Testis (tissue), 3 donors: ENCODE data around the gene RGS11. TPM values are rescaled to one million over a fixed set of nuclear protein-coding genes. Genes with fewer than 3 reads are reported as not detected.

Source experiments
- DNase-seq: peaks from one replicate; pipeline ENCODE4 v3.0.0-alpha.2; 2019
- H3K27ac ChIP-seq, 2 donors: fragments of 200-600 bp; sonication (generic); one replicate each; pipeline ENCODE4 v1.5.1; 2019
- H3K27me3 ChIP-seq: fragments of 200-600 bp; sonication (generic); one replicate; pipeline ENCODE4 v1.5.1; 2019
- H3K36me3 ChIP-seq: fragments of 200-600 bp; sonication (generic); one replicate; pipeline ENCODE4 v1.5.1; 2017; ENCODE audit warnings: low read depth; ENCODE audit errors: missing control alignments
- H3K4me1 ChIP-seq: fragments of 200-600 bp; sonication (generic); one replicate; pipeline ENCODE4 v1.5.1; 2019
- H3K4me3 ChIP-seq, 2 donors: fragments of 200-600 bp; sonication (generic); one replicate each; pipeline ENCODE4 v1.5.1; 2017 to 2019
- H3K9me3 ChIP-seq: fragments of 200-600 bp; sonication (generic); one replicate; pipeline ENCODE4 v1.5.1; 2017
- CTCF ChIP-seq, 3 experiments: fragments of 450-650 bp in 2 of 3; fragments of 200-600 bp in 1 of 3; sonication (generic) in 1 of 3; IDR thresholded peaks; one replicate each; pipeline ENCODE4 v1.5.1; 2016 to 2019; ENCODE audit warnings: antibody characterized with exemption in 3 of 3, mild to moderate bottlenecking in 2 of 3, moderate library complexity in 1 of 3
- POLR2A ChIP-seq: fragments of 450-650 bp; IDR thresholded peaks from one replicate; pipeline ENCODE4 v1.6.1; 2017; ENCODE audit warnings: antibody characterized with exemption, mild to moderate bottlenecking, moderate library complexity
- WGBS, 2 donors: methylation state at CpG; one replicate each; pipeline ENCODE4 v1.1.5; 2018; 5-methylcytosine and 5-hydroxymethylcytosine counted together
- intact Hi-C: fragments of 100-400 bp; cut with DNase I; formaldehyde crosslinking; loops from one replicate; pipeline ENCODE4 v1.15.1; 2023; ENCODE audit warnings: low total_unique reads
- polyA plus RNA-seq: library from polyadenylated mRNA; stranded (reverse); fragments of 350-450 nt; fragmentation: Illumina TruSeq; extraction: RNeasy Lipid Tissue Mini Kit (QIAGEN cat#74804); gene quantifications from one replicate; pipeline ENCODE4 v1.2.3, GENCODE V29; 2014; ENCODE audit warnings: low read depth, low replicate concordance; ENCODE audit not compliant: insufficient read depth
- total RNA-seq, 2 donors: library from RNA; depleted of rRNA; stranded (reverse); fragments of >200 nt; gene quantifications; one replicate each; pipeline ENCODE4 v1.2.3, GENCODE V29; 2016

Gene RGS11
- total and polyA plus RNA-seq, 3 donors from 2014 or later, result 1.2 to 3.0 (median 2.9) TPM

GRCh38 chr16:297832-298231 lies 22.1 kb upstream of the RGS11 start:
- DNase-seq, result no peak
- H3K9me3 ChIP-seq, result no peaks in the 10 kb centered on the region
- no peak overlapping the region for H3K27ac ChIP-seq
- no peak for TF ChIP-seq POLR2A
- no peak for TF ChIP-seq CTCF (IDR thresholded peaks at IDR 0.05)
- H3K36me3 ChIP-seq, result no peaks in the 10 kb centered on the region
- intact Hi-C loops, result no loop called here
- no peaks in the 10 kb centered on the region for H3K4me1 ChIP-seq
- H3K27me3 ChIP-seq, result no peaks in the 10 kb centered on the region
- 95 to 100% methylated on average over 9 to 21 of the region's 32 CpGs for WGBS, 2 donors
- no peak overlapping the region for H3K4me3 ChIP-seq

DNA sequence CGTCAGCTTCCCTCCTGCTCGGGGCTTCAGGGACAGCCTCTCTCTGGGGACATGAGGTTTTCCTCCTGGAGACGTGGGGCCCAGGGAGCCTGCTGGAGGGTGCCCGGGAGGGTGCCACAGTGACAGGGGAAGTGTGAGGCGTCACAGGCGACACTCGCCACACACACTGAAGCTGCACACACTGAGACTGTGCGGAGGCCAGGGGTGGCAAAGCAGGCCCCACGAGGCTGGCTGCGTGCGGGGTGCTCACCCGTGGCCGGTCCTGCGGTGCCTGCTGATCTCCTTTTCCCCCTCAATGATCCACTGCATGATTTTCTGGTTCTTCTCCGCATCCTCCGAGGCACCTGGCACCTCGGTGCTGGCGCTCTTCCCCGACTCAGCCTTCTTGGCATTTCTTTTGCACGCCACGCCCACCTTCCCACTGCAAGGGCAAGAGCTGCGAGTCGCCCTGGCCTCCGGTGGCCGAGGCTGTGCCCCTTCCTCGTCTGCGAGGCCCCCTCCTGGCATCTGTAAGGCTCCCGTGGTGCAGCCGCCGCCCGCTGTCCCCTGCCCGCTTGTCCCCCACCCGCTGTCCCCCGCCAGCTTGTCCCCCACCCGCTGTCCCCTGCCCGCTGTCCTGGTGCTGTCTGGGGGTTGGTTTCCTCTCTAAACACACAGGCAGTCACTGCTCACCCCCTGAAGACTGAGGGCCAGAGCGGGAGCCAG lies 21.2 kb upstream of the RGS11 start:
- no peak for TF ChIP-seq CTCF (IDR thresholded peaks at IDR 0.05)
- no peak for TF ChIP-seq POLR2A
- H3K36me3 ChIP-seq, result no peaks in the 10 kb centered on the region
- no peaks in the 10 kb centered on the region for H3K9me3 ChIP-seq
- no peak for DNase-seq
- intact Hi-C loops, result no loop called here
- no peaks in the 10 kb centered on the region for H3K27me3 ChIP-seq
- no peak overlapping the region for H3K4me3 ChIP-seq
- H3K4me1 ChIP-seq, result no peaks in the 10 kb centered on the region
- 90 to 92% methylated on average over 22 to 37 of the region's 37 CpGs for WGBS, 2 donors
- no peak overlapping the region for H3K27ac ChIP-seq

GRCh38 chr16:296276-296675 lies 20.5 kb upstream of the RGS11 start:
- Histone ChIP-seq H3K36me3 (no peaks in the 10 kb centered on the region), H3K4me3 (no peak overlapping the region), H3K27ac (no peak overlapping the region), H3K27me3 (no peaks in the 10 kb centered on the region), H3K9me3 (no peaks in the 10 kb centered on the region), H3K4me1 (no peaks in the 10 kb centered on the region)
- WGBS, 2 donors, result 96% methylated on average over 14 of the region's 14 CpGs; no CpG with 5 or more reads in 1 of the 2 donors
- TF ChIP-seq CTCF (IDR thresholded peaks at IDR 0.05), result no peak
- TF ChIP-seq POLR2A, result no peak
- no peak for DNase-seq
- intact Hi-C loops, result no loop called here

- Histone ChIP-seq H3K4me3 (no peak overlapping the region), H3K4me1 (no peaks in the 10 kb centered on the region), H3K27me3 (no peaks in the 10 kb centered on the region), H3K9me3 (no peaks in the 10 kb centered on the region), H3K36me3 (no peaks in the 10 kb centered on the region), H3K27ac (no peak overlapping the region)
- intact Hi-C loops, result no loop called here
- WGBS, 2 donors, result 92 to 95% methylated on average over 24 to 32 of the region's 32 CpGs
- DNase-seq, result no peak
- TF ChIP-seq POLR2A (no peak), CTCF (IDR thresholded peaks at IDR 0.05) (no peak)
These were observed 17.5 kb upstream of the RGS11 start for GRCh38 chr16:293043-293775.
